Astrocyte of the cerebellum (primary cell): ENCODE measurements around the gene ADAM10.
A peak's percentile ranks its signal among the peaks of the same experiment; 100 is the strongest.

Source experiments
- DNase-seq: peaks from one replicate; pipeline ENCODE4 v3.0.0-alpha.2; 2011; ENCODE audit warnings: low read depth
- H3K4me3 ChIP-seq: 2 replicates; pipeline ENCODE4 v1.5.1; 2011; ENCODE audit warnings: mild to moderate bottlenecking, low read depth, low read length, moderate library complexity
- CTCF ChIP-seq: IDR thresholded peaks from 2 replicates; pipeline ENCODE4 v1.5.1; 2012; ENCODE audit warnings: low read length, low read depth, moderate library complexity, mild to moderate bottlenecking; ENCODE audit errors: missing control alignments
- in situ Hi-C: cut with HindIII; loops from 2 replicates; pipeline ENCODE4 v1.10.0; 2017; ENCODE audit warnings: low sequenced_read_pairs

Gene ADAM10

GRCh38 chr15:58677426-58677825 lies 72.1 kb downstream of the ADAM10 start:
- no peak for TF ChIP-seq CTCF

GRCh38 chr15:58676766-58677165 lies 72.7 kb downstream of the ADAM10 start:
- no peak overlapping the region for H3K4me3 ChIP-seq
- DNase-seq: no peak
- in situ Hi-C loops: no loop called here
- TF ChIP-seq CTCF: no peak

More at GRCh38 chr15:58677426-58677825, 72.1 kb downstream of the ADAM10 start:
- no peak for DNase-seq
- in situ Hi-C loops: no loop called here
- no peak overlapping the region for H3K4me3 ChIP-seq

- no peak for TF ChIP-seq CTCF
- DNase-seq: no peak
- in situ Hi-C loops: no loop called here
- no peak overlapping the region for H3K4me3 ChIP-seq
These were observed 78.3 kb downstream of the ADAM10 start for GRCh38 chr15:58671186-58671585.

GRCh38 chr15:58669108-58669507 lies 80.4 kb downstream of the ADAM10 start:
- H3K4me3 ChIP-seq: no peak overlapping the region
- DNase-seq: no peak
- in situ Hi-C loops: no loop called here
- TF ChIP-seq CTCF: no peak

- peak; percentile 12 for DNase-seq
- no peak for TF ChIP-seq CTCF
- no peak overlapping the region for H3K4me3 ChIP-seq
- in situ Hi-C loops: no loop called here
These were observed 82.5 kb downstream of the ADAM10 start for GRCh38 chr15:58666957-58667356.

- no peak for DNase-seq
- H3K4me3 ChIP-seq: no peak overlapping the region
- in situ Hi-C loops: no loop called here
- TF ChIP-seq CTCF: no peak
These were observed 83.8 kb downstream of the ADAM10 start for GRCh38 chr15:58665672-58666071.

GRCh38 chr15:58650102-58650501 lies 99.4 kb downstream of the ADAM10 start:
- H3K4me3 ChIP-seq: no peak overlapping the region
- in situ Hi-C loops: no loop called here
- DNase-seq: no peak
- no peak for TF ChIP-seq CTCF
